Right lobe of liver (tissue), 6 donors: Measurements from ENCODE around the gene CAPN2. TPM values are rescaled to one million over a fixed set of nuclear protein-coding genes. Genes with fewer than 3 reads are reported as not detected.

ENCODE experiments used
- ATAC-seq, 4 donors: fragments of 200-7000 bp; cut with Tn5 transposase; one replicate each; pipeline ENCODE4 v1.9.1; 2020; ENCODE audit warnings: mild to moderate bottlenecking in 4 of 4, moderate library complexity in 4 of 4
- DNase-seq, 3 donors: peaks; one replicate each; pipeline ENCODE4 v3.0.0-alpha.2; 2020
- H3K27ac ChIP-seq, 3 donors: fragments of 200-600 bp; one replicate each; pipeline ENCODE4 v1.8.0; 2022
- H3K27me3 ChIP-seq, 2 donors: fragments of 200-600 bp; one replicate each; pipeline ENCODE4 v1.8.0; 2022
- H3K36me3 ChIP-seq, 4 donors: fragments of 200-600 bp; sonication (generic) in 1 of 4; one replicate each; pipeline versions ENCODE4 v1.5.1 to v1.8.0; 2017 to 2022; ENCODE audit warnings: control low read depth in 1 of 4
- H3K4me1 ChIP-seq, 4 donors: fragments of 200-600 bp; sonication (generic) in 1 of 4; one replicate each; pipeline versions ENCODE4 v1.5.1 to v1.8.0; 2017 to 2022; ENCODE audit warnings: control low read depth in 1 of 4
- H3K4me3 ChIP-seq, 3 donors: fragments of 200-600 bp; one replicate each; pipeline ENCODE4 v1.8.0; 2022
- H3K9me3 ChIP-seq, 4 donors: fragments of 200-600 bp; sonication (generic) in 1 of 4; one replicate each; pipeline versions ENCODE4 v1.5.1 to v1.8.0; 2017 to 2022; ENCODE audit warnings: control low read depth in 1 of 4
- POLR2A ChIP-seq: fragments of 450-650 bp; IDR thresholded peaks from one replicate; pipeline ENCODE4 v1.6.1; 2017; ENCODE audit warnings: antibody characterized with exemption, mild to moderate bottlenecking
- WGBS: methylation state at CpG from one replicate; pipeline ENCODE4 v1.1.6; 2018; ENCODE audit warnings: low coverage, low lambda C conversion rate; ENCODE audit not compliant: insufficient coverage; ENCODE audit errors: missing lambda C conversion rate; 5-methylcytosine and 5-hydroxymethylcytosine counted together
- intact Hi-C, 2 donors: fragments of 100-400 bp; cut with DNase I; formaldehyde crosslinking; loops; one replicate each; pipeline versions ENCODE4 v1.11.2 to v1.14.1; 2022
- total RNA-seq, 6 experiments: library from RNA; depleted of rRNA in 2 of 6; stranded (reverse); fragments of >200 nt in 2 of 6; fragmentation: NEBNext Ultra II Directional in 3 of 6; extraction: Animal tissue kit (Norgen Biotek cat#: 25700) in 3 of 6; gene quantifications; one replicate each; pipeline versions ENCODE4 v1.1.0 to v1.2.4, GENCODE V29; 2016 to 2023
- TF ChIP-seq, protein P1 (sequence below), 4 donors: fragments of 200-600 bp in 3 of 4; fragments of 450-650 bp in 1 of 4; IDR thresholded peaks; one replicate each; pipeline versions ENCODE4 v1.5.1 to v1.8.0; 2016 to 2022; ENCODE audit warnings: antibody characterized with exemption in 4 of 4, mild to moderate bottlenecking in 2 of 4
- donor health status: DM: no; HTN: yes; CAD: no.
- donor health status: DM: no; HTN: no; CAD: no.
- donor health status: DM: no; HTN: no; CAD: no.
- donor health status: DM: no; HTN: yes; CAD: no.
- donor health status: DM: no; HTN: yes; CAD: no.

The CAPN2 gene
- total RNA-seq, 6 experiments from 2014 or later, result 17.5 to 53.1 (median 33.1) TPM

GRCh38 chr1:223771469-223771813 lies 59.1 kb downstream of the CAPN2 start:
- Histone ChIP-seq H3K27ac (peak overlapping the region in 1 of 3 donors; percentile 9), H3K27me3 (no peaks in the 10 kb centered on the region), H3K36me3 (peaks cover 0 to 28% (median 7%) of the 10 kb centered on the region in 4 donors), H3K4me3 (no peak overlapping the region), H3K9me3 (no peaks in the 10 kb centered on the region), H3K4me1 (no peaks in the 10 kb centered on the region)
- ATAC-seq, result no peak
- TF ChIP-seq, protein P1, sequence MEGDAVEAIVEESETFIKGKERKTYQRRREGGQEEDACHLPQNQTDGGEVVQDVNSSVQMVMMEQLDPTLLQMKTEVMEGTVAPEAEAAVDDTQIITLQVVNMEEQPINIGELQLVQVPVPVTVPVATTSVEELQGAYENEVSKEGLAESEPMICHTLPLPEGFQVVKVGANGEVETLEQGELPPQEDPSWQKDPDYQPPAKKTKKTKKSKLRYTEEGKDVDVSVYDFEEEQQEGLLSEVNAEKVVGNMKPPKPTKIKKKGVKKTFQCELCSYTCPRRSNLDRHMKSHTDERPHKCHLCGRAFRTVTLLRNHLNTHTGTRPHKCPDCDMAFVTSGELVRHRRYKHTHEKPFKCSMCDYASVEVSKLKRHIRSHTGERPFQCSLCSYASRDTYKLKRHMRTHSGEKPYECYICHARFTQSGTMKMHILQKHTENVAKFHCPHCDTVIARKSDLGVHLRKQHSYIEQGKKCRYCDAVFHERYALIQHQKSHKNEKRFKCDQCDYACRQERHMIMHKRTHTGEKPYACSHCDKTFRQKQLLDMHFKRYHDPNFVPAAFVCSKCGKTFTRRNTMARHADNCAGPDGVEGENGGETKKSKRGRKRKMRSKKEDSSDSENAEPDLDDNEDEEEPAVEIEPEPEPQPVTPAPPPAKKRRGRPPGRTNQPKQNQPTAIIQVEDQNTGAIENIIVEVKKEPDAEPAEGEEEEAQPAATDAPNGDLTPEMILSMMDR (IDR thresholded peaks at IDR 0.05), result no peak
- no peak for TF ChIP-seq POLR2A
- DNase-seq, result no peak
- intact Hi-C loops, result no loop called here
- WGBS, result 71% methylated on average over 2 of the region's 2 CpGs

- Histone ChIP-seq H3K27ac (peak overlapping the region in 1 of 3 donors; percentile 9), H3K27me3 (no peaks in the 10 kb centered on the region), H3K9me3 (no peaks in the 10 kb centered on the region), H3K36me3 (peaks cover 0 to 28% (median 9%) of the 10 kb centered on the region in 4 donors), H3K4me1 (no peaks in the 10 kb centered on the region), H3K4me3 (no peak overlapping the region)
- intact Hi-C loops, result no loop called here
- TF ChIP-seq POLR2A, result no peak
- TF ChIP-seq, protein P1 (IDR thresholded peaks at IDR 0.05), result no peak
- 72% methylated on average over 15 of the region's 16 CpGs for WGBS
- ATAC-seq, result peak; percentile 44 to 87 (median 62)
- DNase-seq, result no peak
Measured at GRCh38 chr1:223771814-223772770, 59.8 kb downstream of the CAPN2 start.

DNA sequence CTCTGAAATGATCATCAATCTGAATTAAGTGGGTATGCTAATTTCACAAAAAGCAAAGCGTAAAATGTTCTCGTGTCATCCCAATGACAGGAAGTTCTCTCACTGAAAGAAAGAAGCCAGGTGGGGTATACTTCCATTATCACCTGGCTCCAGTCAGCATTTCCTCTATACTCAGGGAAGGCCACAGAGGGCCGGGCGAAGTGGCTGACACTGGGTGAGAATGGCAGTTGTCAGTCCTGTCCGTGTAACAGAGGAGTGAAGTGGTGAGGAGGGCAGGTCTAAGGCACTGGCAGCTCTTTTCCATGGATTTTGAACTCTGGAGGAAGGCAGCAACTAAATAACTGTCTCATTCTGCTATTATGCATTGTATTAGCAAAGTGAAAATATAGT lies 60.4 kb downstream of the CAPN2 start:
- TF ChIP-seq, protein P1 (IDR thresholded peaks at IDR 0.05), result no peak
- TF ChIP-seq POLR2A, result no peak
- no peaks in the 10 kb centered on the region for H3K27me3 ChIP-seq
- H3K9me3 ChIP-seq, result no peaks in the 10 kb centered on the region
- ATAC-seq, result no peak
- H3K4me1 ChIP-seq, result no peaks in the 10 kb centered on the region
- no peak overlapping the region for H3K27ac ChIP-seq
- peaks cover 0 to 35% (median 11%) of the 10 kb centered on the region in 4 donors for H3K36me3 ChIP-seq
- H3K4me3 ChIP-seq, result no peak overlapping the region
- DNase-seq, result no peak
- intact Hi-C loops, result no loop called here
- WGBS, result 91% methylated on average over 5 of the region's 5 CpGs

DNA sequence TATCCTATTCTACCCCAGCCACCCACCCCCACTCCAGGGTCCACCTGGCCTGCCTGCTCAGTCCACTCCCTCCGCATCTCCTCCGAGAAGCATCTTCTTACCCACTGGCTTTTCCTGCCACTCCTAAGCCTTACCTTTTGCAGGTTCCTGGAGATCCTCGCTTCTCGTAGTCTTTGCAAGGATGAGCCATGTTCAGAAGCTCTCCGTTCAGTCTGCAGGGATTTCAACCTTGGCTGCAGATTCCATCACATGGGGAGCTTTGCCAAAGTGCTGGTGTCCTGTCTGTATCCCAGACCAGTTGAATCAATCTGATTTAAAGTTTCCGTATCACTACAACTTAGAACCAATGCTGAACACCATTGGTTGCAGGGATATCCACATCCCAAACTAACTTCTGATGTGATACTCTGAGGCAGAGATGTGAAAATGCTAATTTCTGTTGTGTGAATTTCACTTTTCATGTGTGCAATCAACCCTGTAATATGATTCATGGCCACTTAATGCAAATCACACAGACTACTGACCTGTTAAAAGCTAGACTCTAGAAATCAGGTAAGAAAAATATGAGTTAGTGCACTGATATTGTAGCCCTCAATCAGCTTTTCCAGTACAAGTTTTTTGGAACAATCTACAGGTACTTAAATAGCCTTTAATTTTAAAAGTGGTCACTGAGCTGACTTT lies 61.9 kb downstream of the CAPN2 start:
- intact Hi-C loops, result no loop called here
- ATAC-seq (no peak), DNase-seq (no peak)
- H3K27ac ChIP-seq, result no peak overlapping the region
- no peak for TF ChIP-seq POLR2A
- TF ChIP-seq, protein P1 (IDR thresholded peaks at IDR 0.05), result no peak
- no peaks in the 10 kb centered on the region for H3K9me3 ChIP-seq
- no peaks in the 10 kb centered on the region for H3K27me3 ChIP-seq
- no peaks in the 10 kb centered on the region for H3K4me1 ChIP-seq
- no peak overlapping the region for H3K4me3 ChIP-seq
- WGBS, result 95% methylated on average over 4 of the region's 6 CpGs
- peaks cover 0 to 50% (median 14%) of the 10 kb centered on the region in 4 donors for H3K36me3 ChIP-seq
